ENCODE data around the gene LRRC31.

- no peak for TF ChIP-seq POLR2A (IDR thresholded peaks at IDR 0.05; ENCODE audit: low read depth, low read length)
- TF ChIP-seq SPI1 (IDR thresholded peaks at IDR 0.05; ENCODE audit: low read depth, low read length): no peak
- TF ChIP-seq TAF1 (IDR thresholded peaks at IDR 0.05; ENCODE audit: low read depth, low read length): no peak
- no peak for TF ChIP-seq POLR2AphosphoS5 (IDR thresholded peaks at IDR 0.05; ENCODE audit: low read depth, low read length)
These were observed 16.9 kb upstream of the LRRC31 start for GRCh38 chr3:169886671-169887070.

All from GM12891 (cell line).